T-helper 2 cell treated with Interferon-gamma antibody and Interleukin-4, amounts not matched to agents 5 μg/mL and 100 μg/mL, for 36 hours (primary cell): ENCODE measurements around the gene SLC5A6.

Source experiments
- DNase-seq: peaks from one replicate; pipeline ENCODE4 v3.0.0; 2021; ENCODE audit warnings: low spot score
- H3K27ac Mint-ChIP-seq: one replicate; pipeline ENCODE4 v1.8.0; 2021; ENCODE audit warnings: mild to moderate bottlenecking, mixed read lengths
- H3K27me3 Mint-ChIP-seq: one replicate; pipeline ENCODE4 v1.8.0; 2021; ENCODE audit warnings: low read depth, mixed read lengths
- H3K36me3 Mint-ChIP-seq: one replicate; pipeline ENCODE4 v1.8.0; 2021; ENCODE audit warnings: low read depth, mixed read lengths
- H3K4me1 Mint-ChIP-seq: one replicate; pipeline ENCODE4 v1.8.0; 2021; ENCODE audit warnings: low read depth, mixed read lengths
- H3K4me3 Mint-ChIP-seq: one replicate; pipeline ENCODE4 v1.8.0; 2022; ENCODE audit warnings: mild to moderate bottlenecking, moderate library complexity, mixed read lengths
- H3K9me3 Mint-ChIP-seq: one replicate; pipeline ENCODE4 v1.8.0; 2021; ENCODE audit warnings: mixed read lengths

SLC5A6 gene

GRCh38 chr2:27243391-27244130 is 31.5 kb upstream of the SLC5A6 start:
- peaks cover 27% of the 10 kb centered on the region for H3K36me3 Mint-ChIP-seq
- H3K4me1 Mint-ChIP-seq, result no peaks in the 10 kb centered on the region
- no peaks in the 10 kb centered on the region for H3K9me3 Mint-ChIP-seq
- DNase-seq, result no peak
- H3K27ac Mint-ChIP-seq, result no peak overlapping the region
- no peak overlapping the region for H3K4me3 Mint-ChIP-seq
- H3K27me3 Mint-ChIP-seq, result no peaks in the 10 kb centered on the region

- Mint-ChIP-seq H3K27ac (no peak overlapping the region), H3K36me3 (peaks cover 35% of the 10 kb centered on the region)
These were observed 30.5 kb upstream of the SLC5A6 start for GRCh38 chr2:27242614-27242951.

DNA sequence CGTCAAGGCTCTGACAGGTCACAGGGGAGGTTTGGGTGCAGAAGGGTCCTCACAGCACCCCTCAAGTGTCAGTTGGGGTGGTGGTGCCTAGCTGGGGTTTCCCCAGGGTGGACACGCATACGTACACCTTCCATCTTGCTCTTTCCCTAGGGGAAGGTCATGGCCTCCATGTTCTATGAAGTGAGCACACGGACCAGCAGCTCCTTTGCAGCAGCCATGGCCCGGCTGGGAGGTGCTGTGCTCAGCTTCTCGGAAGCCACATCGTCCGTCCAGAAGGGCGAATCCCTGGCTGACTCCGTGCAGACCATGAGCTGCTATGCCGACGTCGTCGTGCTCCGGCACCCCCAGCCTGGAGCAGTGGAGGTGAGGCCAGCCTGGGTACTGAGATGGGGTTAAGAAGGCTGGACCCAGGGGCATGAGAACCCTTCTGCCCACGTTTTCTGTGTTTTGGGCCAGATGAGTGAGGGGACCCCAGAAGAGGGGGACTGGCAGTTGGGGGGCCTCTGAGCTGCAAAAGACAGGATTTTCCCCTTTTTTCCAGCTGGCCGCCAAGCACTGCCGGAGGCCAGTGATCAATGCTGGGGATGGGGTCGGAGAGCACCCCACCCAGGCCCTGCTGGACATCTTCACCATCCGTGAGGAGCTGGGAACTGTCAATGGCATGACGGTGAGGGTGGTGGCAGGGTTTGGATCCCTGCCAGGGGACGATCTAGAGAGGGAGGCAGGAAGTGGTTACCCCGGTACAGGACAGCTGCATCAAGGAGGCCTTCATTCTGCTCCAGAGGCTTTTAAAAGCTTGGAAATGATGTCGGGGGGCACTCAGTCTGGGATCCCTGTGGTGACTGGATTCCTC is 29.9 kb upstream of the SLC5A6 start:
- Mint-ChIP-seq H3K27me3 (no peaks in the 10 kb centered on the region), H3K4me1 (no peaks in the 10 kb centered on the region), H3K27ac (no peak overlapping the region), H3K9me3 (no peaks in the 10 kb centered on the region), H3K36me3 (peaks cover 40% of the 10 kb centered on the region), H3K4me3 (no peak overlapping the region)
- DNase-seq, result no peak

More at GRCh38 chr2:27242614-27242951, 30.5 kb upstream of the SLC5A6 start:
- Mint-ChIP-seq H3K4me1 (no peaks in the 10 kb centered on the region), H3K27me3 (no peaks in the 10 kb centered on the region), H3K4me3 (no peak overlapping the region), H3K9me3 (no peaks in the 10 kb centered on the region)
- no peak for DNase-seq

DNA sequence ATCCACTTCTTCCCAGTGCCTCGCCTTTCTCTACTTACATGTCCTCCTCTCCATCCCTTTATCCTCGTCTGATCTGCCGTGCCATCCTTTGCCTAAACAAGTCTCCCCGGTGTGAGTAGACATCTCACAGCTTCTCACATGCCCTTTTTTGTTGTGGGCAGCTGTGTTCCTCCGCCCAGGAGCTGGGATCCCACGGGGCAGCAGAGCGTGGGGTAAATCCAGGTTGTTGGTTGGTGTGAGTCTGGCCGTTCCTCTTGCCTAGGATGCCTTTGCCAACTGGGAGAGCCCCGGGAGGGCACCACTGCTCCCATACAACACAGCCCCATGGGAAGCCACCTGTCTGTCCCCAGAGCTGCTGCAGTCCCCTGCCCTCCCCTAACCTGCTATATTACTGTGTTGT is 28.3 kb upstream of the SLC5A6 start:
- Mint-ChIP-seq H3K27ac (no peak overlapping the region), H3K9me3 (no peaks in the 10 kb centered on the region), H3K4me3 (no peak overlapping the region), H3K27me3 (no peaks in the 10 kb centered on the region), H3K4me1 (no peaks in the 10 kb centered on the region), H3K36me3 (peaks cover 49% of the 10 kb centered on the region)
- no peak for DNase-seq

GRCh38 chr2:27238976-27239375 is 26.9 kb upstream of the SLC5A6 start:
- Mint-ChIP-seq H3K4me3 (no peak overlapping the region), H3K27ac (no peak overlapping the region), H3K36me3 (peaks cover 59% of the 10 kb centered on the region), H3K9me3 (no peaks in the 10 kb centered on the region), H3K4me1 (no peaks in the 10 kb centered on the region), H3K27me3 (no peaks in the 10 kb centered on the region)
- no peak for DNase-seq

DNA sequence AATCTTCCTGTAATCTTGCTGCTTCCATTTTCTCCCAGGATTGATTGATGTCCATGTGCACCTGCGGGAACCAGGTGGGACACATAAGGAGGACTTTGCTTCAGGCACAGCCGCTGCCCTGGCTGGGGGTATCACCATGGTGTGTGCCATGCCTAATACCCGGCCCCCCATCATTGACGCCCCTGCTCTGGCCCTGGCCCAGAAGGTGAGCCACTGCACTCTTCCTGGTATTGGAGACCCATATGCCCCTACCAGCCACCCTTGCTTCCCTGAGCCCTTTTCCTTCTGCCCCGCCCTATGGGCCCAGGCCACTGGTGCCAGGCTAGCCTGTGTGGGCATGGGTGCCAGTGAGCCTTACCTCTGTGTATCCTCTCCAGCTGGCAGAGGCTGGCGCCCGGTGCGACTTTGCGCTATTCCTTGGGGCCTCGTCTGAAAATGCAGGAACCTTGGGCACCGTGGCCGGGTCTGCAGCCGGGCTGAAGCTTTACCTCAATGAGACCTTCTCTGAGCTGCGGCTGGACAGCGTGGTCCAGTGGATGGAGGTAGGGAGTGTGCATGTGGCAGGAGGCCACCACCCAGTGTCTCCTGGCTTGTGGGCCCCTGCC is 25.4 kb upstream of the SLC5A6 start:
- H3K4me1 Mint-ChIP-seq, result no peaks in the 10 kb centered on the region
- no peak for DNase-seq
- no peak overlapping the region for H3K4me3 Mint-ChIP-seq
- H3K9me3 Mint-ChIP-seq, result no peaks in the 10 kb centered on the region
- H3K36me3 Mint-ChIP-seq, result peaks cover 69% of the 10 kb centered on the region
- no peaks in the 10 kb centered on the region for H3K27me3 Mint-ChIP-seq
- H3K27ac Mint-ChIP-seq, result no peak overlapping the region

DNA sequence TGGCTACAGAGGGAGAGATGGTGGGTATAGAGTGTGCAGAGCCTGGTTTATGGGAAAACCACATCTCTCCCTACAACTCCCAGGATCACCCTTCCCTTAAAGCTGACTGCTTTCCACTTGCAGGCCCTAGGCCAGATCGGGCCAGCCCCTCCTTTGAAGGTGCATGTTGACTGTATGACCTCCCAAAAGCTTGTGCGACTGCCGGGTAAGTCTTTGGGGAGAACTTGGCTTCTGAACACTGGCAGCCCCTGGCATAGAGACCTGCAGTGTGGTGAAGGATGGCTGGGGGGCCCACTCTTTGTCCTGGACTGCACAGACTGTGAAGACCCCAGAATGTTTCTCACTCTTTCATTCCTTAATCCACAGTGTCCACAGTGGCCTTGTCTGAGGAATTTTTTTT is 24.6 kb upstream of the SLC5A6 start:
- Mint-ChIP-seq H3K27ac (no peak overlapping the region), H3K27me3 (no peaks in the 10 kb centered on the region), H3K36me3 (peaks cover 67% of the 10 kb centered on the region), H3K4me3 (no peak overlapping the region), H3K4me1 (no peaks in the 10 kb centered on the region), H3K9me3 (no peaks in the 10 kb centered on the region)
- no peak for DNase-seq

DNA sequence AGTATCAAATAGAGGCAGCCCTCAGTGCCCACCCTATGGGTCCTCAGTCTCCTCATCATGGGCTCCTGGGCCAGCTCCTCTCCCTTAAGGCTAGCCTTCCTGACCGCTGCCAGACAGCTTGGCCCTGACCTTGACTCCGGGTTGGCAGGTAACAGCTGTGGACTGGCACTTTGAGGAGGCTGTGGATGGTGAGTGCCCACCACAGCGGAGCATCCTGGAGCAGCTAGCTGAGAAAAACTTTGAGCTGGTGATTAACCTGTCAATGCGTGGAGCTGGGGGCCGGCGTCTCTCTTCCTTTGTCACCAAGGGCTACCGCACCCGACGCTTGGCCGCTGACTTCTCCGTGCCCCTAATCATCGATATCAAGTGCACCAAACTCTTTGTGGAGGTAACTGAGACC is 24.1 kb upstream of the SLC5A6 start:
- DNase-seq, result no peak
- no peaks in the 10 kb centered on the region for H3K27me3 Mint-ChIP-seq
- H3K4me1 Mint-ChIP-seq, result no peaks in the 10 kb centered on the region
- no peaks in the 10 kb centered on the region for H3K9me3 Mint-ChIP-seq
- peaks cover 67% of the 10 kb centered on the region for H3K36me3 Mint-ChIP-seq
- H3K4me3 Mint-ChIP-seq, result no peak overlapping the region
- H3K27ac Mint-ChIP-seq, result no peak overlapping the region

- Mint-ChIP-seq H3K9me3 (no peaks in the 10 kb centered on the region), H3K4me1 (no peaks in the 10 kb centered on the region), H3K36me3 (peaks cover 53% of the 10 kb centered on the region), H3K27ac (no peak overlapping the region), H3K27me3 (no peaks in the 10 kb centered on the region), H3K4me3 (no peak overlapping the region)
- no peak for DNase-seq
These were observed 21.3 kb upstream of the SLC5A6 start for GRCh38 chr2:27233341-27233740.

- no peak overlapping the region for H3K27ac Mint-ChIP-seq
- H3K27me3 Mint-ChIP-seq, result no peaks in the 10 kb centered on the region
- no peak for DNase-seq
- no peaks in the 10 kb centered on the region for H3K4me1 Mint-ChIP-seq
- peaks cover 55% of the 10 kb centered on the region for H3K36me3 Mint-ChIP-seq
- no peaks in the 10 kb centered on the region for H3K9me3 Mint-ChIP-seq
- H3K4me3 Mint-ChIP-seq, result no peak overlapping the region
These were observed 19.9 kb upstream of the SLC5A6 start for GRCh38 chr2:27231921-27232320.

- no peak for DNase-seq
- Mint-ChIP-seq H3K36me3 (peaks cover 56% of the 10 kb centered on the region), H3K27ac (no peak overlapping the region), H3K4me1 (peaks cover under 1% of the 10 kb centered on the region), H3K27me3 (no peaks in the 10 kb centered on the region), H3K4me3 (no peak overlapping the region), H3K9me3 (no peaks in the 10 kb centered on the region)
These were observed 15.4 kb upstream of the SLC5A6 start for GRCh38 chr2:27227501-27227900.

DNA sequence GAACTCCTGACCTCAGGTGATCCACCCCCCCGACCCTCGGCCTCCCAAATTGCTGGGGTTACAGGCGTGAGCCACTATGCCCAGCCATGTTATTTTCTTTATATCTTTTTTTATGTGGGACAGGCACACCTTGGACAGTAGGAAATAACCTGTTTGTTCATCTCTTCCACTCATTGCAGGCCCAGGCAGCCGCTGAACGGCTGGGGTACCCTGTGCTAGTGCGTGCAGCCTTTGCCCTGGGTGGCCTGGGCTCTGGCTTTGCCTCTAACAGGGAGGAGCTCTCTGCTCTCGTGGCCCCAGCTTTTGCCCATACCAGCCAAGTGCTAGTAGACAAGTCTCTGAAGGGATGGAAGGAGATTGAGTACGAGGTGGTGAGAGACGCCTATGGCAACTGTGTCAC is 13.5 kb upstream of the SLC5A6 start:
- no peak overlapping the region for H3K27ac Mint-ChIP-seq
- DNase-seq, result no peak
- no peaks in the 10 kb centered on the region for H3K27me3 Mint-ChIP-seq
- peaks cover 1% of the 10 kb centered on the region for H3K4me1 Mint-ChIP-seq
- no peak overlapping the region for H3K4me3 Mint-ChIP-seq
- peaks cover 63% of the 10 kb centered on the region for H3K36me3 Mint-ChIP-seq
- H3K9me3 Mint-ChIP-seq, result no peaks in the 10 kb centered on the region

GRCh38 chr2:27223416-27223815 is 11.3 kb upstream of the SLC5A6 start:
- H3K36me3 Mint-ChIP-seq, result peaks cover 71% of the 10 kb centered on the region
- H3K4me3 Mint-ChIP-seq, result no peak overlapping the region
- no peaks in the 10 kb centered on the region for H3K9me3 Mint-ChIP-seq
- DNase-seq, result no peak
- H3K27ac Mint-ChIP-seq, result no peak overlapping the region
- no peaks in the 10 kb centered on the region for H3K27me3 Mint-ChIP-seq
- H3K4me1 Mint-ChIP-seq, result peaks cover 9% of the 10 kb centered on the region

DNA sequence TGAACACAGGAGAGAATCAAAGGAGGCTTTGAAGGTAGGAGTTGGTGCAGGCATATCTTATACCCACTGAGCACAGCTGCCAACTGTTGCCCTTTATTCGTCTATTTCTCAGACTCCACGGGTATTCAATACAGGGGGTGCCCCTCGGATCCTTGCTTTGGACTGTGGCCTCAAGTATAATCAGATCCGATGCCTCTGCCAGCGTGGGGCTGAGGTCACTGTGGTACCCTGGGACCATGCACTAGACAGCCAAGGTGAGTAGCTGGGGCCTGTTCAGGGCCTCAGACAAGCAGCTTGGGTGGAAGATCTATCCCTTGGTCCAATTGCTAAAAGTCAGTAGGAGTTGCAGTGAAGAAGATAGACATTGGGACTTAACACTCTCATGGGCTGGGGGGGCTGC is 10.3 kb upstream of the SLC5A6 start:
- H3K27ac Mint-ChIP-seq, result no peak overlapping the region
- peaks cover 70% of the 10 kb centered on the region for H3K36me3 Mint-ChIP-seq

More for the DNA sequence above, 10.3 kb upstream of the SLC5A6 start:
- no peak overlapping the region for H3K4me3 Mint-ChIP-seq
- H3K27me3 Mint-ChIP-seq, result no peaks in the 10 kb centered on the region
- DNase-seq, result no peak
- no peaks in the 10 kb centered on the region for H3K9me3 Mint-ChIP-seq
- H3K4me1 Mint-ChIP-seq, result peaks cover 17% of the 10 kb centered on the region
